Type B pancreatic cell (in vitro differentiated cells): ENCODE results near the gene MPP3. TPM values are rescaled to one million over a fixed set of nuclear protein-coding genes. Genes with fewer than 3 reads are reported as not detected.

Source experiments
- DNase-seq: peaks from one replicate; pipeline ENCODE4 v3.0.0; 2021; ENCODE audit warnings: mixed read lengths; ENCODE audit not compliant: unreplicated experiment; ENCODE audit errors: extremely low spot score
- H3K27ac Mint-ChIP-seq: 2 replicates; pipeline ENCODE4 v1.8.0; 2021; ENCODE audit warnings: mild to moderate bottlenecking, mixed read lengths
- H3K27me3 Mint-ChIP-seq: 2 replicates; pipeline ENCODE4 v1.8.0; 2021; ENCODE audit warnings: mixed read lengths
- H3K36me3 Mint-ChIP-seq: 2 replicates; pipeline ENCODE4 v1.8.0; 2021; ENCODE audit warnings: mixed read lengths
- H3K4me1 Mint-ChIP-seq: one replicate; pipeline ENCODE4 v1.8.0; 2021; ENCODE audit warnings: mixed read lengths; ENCODE audit not compliant: unreplicated experiment
- H3K4me3 Mint-ChIP-seq: 2 replicates; pipeline ENCODE4 v1.8.0; 2021; ENCODE audit warnings: mild to moderate bottlenecking, mixed read lengths
- H3K9me3 Mint-ChIP-seq: 2 replicates; pipeline ENCODE4 v1.8.0; 2021; ENCODE audit warnings: mixed read lengths
- CTCF ChIP-seq: fragments of 200-600 bp; sonication (generic); conservative IDR thresholded peaks from 2 replicates; pipeline ENCODE4 v1.5.0; 2021; ENCODE audit warnings: antibody characterized with exemption, mild to moderate bottlenecking
- total RNA-seq: library from RNA; stranded (reverse); gene quantifications from 2 replicates; pipeline ENCODE4 v1.2.1, GENCODE V29; 2021; ENCODE audit warnings: low replicate concordance

The MPP3 gene
- total RNA-seq, 1 donor from 2014 or later: 7.8 TPM

GRCh38 chr17:43766413-43767052, 66.4 kb downstream of the MPP3 start:
- Mint-ChIP-seq H3K36me3 (peaks cover 20% of the 10 kb centered on the region), H3K4me1 (peaks cover 3% of the 10 kb centered on the region), H3K4me3 (no peak overlapping the region), H3K27me3 (no peaks in the 10 kb centered on the region), H3K27ac (peak overlapping the region; percentile 15), H3K9me3 (no peaks in the 10 kb centered on the region)
- TF ChIP-seq CTCF: peak; percentile 85
- DNase-seq: no peak

GRCh38 chr17:43760254-43760852, 72.6 kb downstream of the MPP3 start:
- H3K27ac Mint-ChIP-seq: peak overlapping the region; percentile 41
- H3K4me3 Mint-ChIP-seq: peak overlapping the region; percentile 31
- no peaks in the 10 kb centered on the region for H3K9me3 Mint-ChIP-seq
- H3K36me3 Mint-ChIP-seq: no peaks in the 10 kb centered on the region
- TF ChIP-seq CTCF: peak; percentile 100
- peaks cover 37% of the 10 kb centered on the region for H3K4me1 Mint-ChIP-seq
- peaks cover 27% of the 10 kb centered on the region for H3K27me3 Mint-ChIP-seq
- DNase-seq: peak; percentile 95

GRCh38 chr17:43759836-43760235, 73.1 kb downstream of the MPP3 start:
- TF ChIP-seq CTCF: no peak
- H3K4me3 Mint-ChIP-seq: peak overlapping the region; percentile 31
- no peaks in the 10 kb centered on the region for H3K36me3 Mint-ChIP-seq
- peak overlapping the region; percentile 41 for H3K27ac Mint-ChIP-seq
- H3K27me3 Mint-ChIP-seq: peaks cover 27% of the 10 kb centered on the region
- H3K4me1 Mint-ChIP-seq: peaks cover 37% of the 10 kb centered on the region
- DNase-seq: no peak
- H3K9me3 Mint-ChIP-seq: no peaks in the 10 kb centered on the region

GRCh38 chr17:43758497-43759174, 74.3 kb downstream of the MPP3 start, which contains the start of gene SOST:
SOST (minus strand) TSS chr17:43758791; CDS start chr17:43758741, 50 bp downstream.
- no peaks in the 10 kb centered on the region for H3K9me3 Mint-ChIP-seq
- no peak for DNase-seq
- H3K4me3 Mint-ChIP-seq: no peak within 1 kb of the TSS
- no peak for TF ChIP-seq CTCF
- H3K27ac Mint-ChIP-seq: peak within 1 kb of the TSS; percentile 24
- peaks cover 38% of the 10 kb centered on the region for H3K27me3 Mint-ChIP-seq
- peaks cover 37% of the 10 kb centered on the region for H3K4me1 Mint-ChIP-seq
- H3K36me3 Mint-ChIP-seq: no peaks in the 10 kb centered on the region

- no peak for DNase-seq
- H3K27ac Mint-ChIP-seq: no peak overlapping the region
- H3K36me3 Mint-ChIP-seq: no peaks in the 10 kb centered on the region
- peaks cover 44% of the 10 kb centered on the region for H3K27me3 Mint-ChIP-seq
- no peak overlapping the region for H3K4me3 Mint-ChIP-seq
- TF ChIP-seq CTCF: no peak
- no peaks in the 10 kb centered on the region for H3K9me3 Mint-ChIP-seq
- peaks cover 37% of the 10 kb centered on the region for H3K4me1 Mint-ChIP-seq
Observed at GRCh38 chr17:43758086-43758485, 74.9 kb downstream of the MPP3 start.
